HepG2 (cell line): ENCODE measurements around the gene PTCRA. TPM values are rescaled to one million over a fixed set of nuclear protein-coding genes. Genes with fewer than 3 reads are reported as not detected.

Experiments
- CERS6 ChIP-seq: sonication (generic); formaldehyde crosslinking; IDR thresholded peaks from 2 replicates; pipeline ENCODE4 v1.5.0; 2020; ENCODE audit warnings: missing genetic modification reagents
- NKX3-1 ChIP-seq: sonication (generic); formaldehyde crosslinking; IDR thresholded peaks from 2 replicates; pipeline ENCODE4 v1.5.0; 2020; ENCODE audit warnings: missing genetic modification reagents
- NR3C1 ChIP-seq: sonication (generic); formaldehyde crosslinking; IDR thresholded peaks from 2 replicates; pipeline ENCODE4 v1.4.0; 2020; ENCODE audit warnings: missing genetic modification reagents
- RAD51 ChIP-seq: fragments of 450-650 bp; IDR thresholded peaks from 2 replicates; pipeline ENCODE4 v1.6.1; 2016; ENCODE audit warnings: borderline replicate concordance
- SOX13 ChIP-seq, 3 experiments: fragments of 450-650 bp in 1 of 3; sonication (generic) in 1 of 3; formaldehyde crosslinking in 1 of 3; IDR thresholded peaks in 2 of 3; conservative IDR thresholded peaks in 1 of 3; 2 replicates each; pipeline versions ENCODE4 v1.5.0 to v1.6.1; 2016 to 2020; ENCODE audit warnings: antibody characterized with exemption in 1 of 3, mild to moderate bottlenecking in 1 of 3, missing compliant biosample characterization in 1 of 3, missing genetic modification reagents in 1 of 3, moderate library complexity in 1 of 3
- ZBTB37 ChIP-seq: sonication (generic); formaldehyde crosslinking; IDR thresholded peaks from 2 replicates; pipeline ENCODE4 v1.4.0; 2020; ENCODE audit warnings: mild to moderate bottlenecking, missing genetic modification reagents
- ZMYM4 ChIP-seq: sonication (generic); formaldehyde crosslinking; IDR thresholded peaks from 2 replicates; pipeline ENCODE4 v1.8.1; 2023; ENCODE audit warnings: mild to moderate bottlenecking, missing genetic modification reagents
- ZNF235 ChIP-seq: sonication (generic); formaldehyde crosslinking; IDR thresholded peaks from 2 replicates; pipeline ENCODE4 v1.8.1; 2023; ENCODE audit warnings: mild to moderate bottlenecking, missing genetic modification reagents, borderline replicate concordance
- ZNF3 ChIP-seq: IDR thresholded peaks from 2 replicates; pipeline ENCODE4 v1.7.0; 2017; ENCODE audit warnings: inconsistent platforms
- ZNF34 ChIP-seq: sonication (generic); formaldehyde crosslinking; IDR thresholded peaks from 2 replicates; pipeline ENCODE4 v1.4.0; 2020; ENCODE audit warnings: mild to moderate bottlenecking, missing genetic modification reagents, borderline replicate concordance
- ZNF556 ChIP-seq: sonication (generic); formaldehyde crosslinking; IDR thresholded peaks from 2 replicates; pipeline ENCODE4 v1.4.0; 2020; ENCODE audit warnings: mild to moderate bottlenecking, missing genetic modification reagents, borderline replicate concordance
- ZNF589 ChIP-seq: sonication (generic); formaldehyde crosslinking; conservative IDR thresholded peaks from 2 replicates; pipeline ENCODE4 v1.8.0; 2022; ENCODE audit warnings: mild to moderate bottlenecking, moderate library complexity, missing genetic modification reagents
- polyA plus RNA-seq, 8 experiments: library from polyadenylated mRNA; depleted of rRNA in 3 of 8; stranded (reverse) in 7 of 8; unstranded in 1 of 8; fragments of >200 nt; fragmentation: Illumina TruSeq in 4 of 8; extraction: Trizol in 4 of 8; gene quantifications; 2 replicates each; pipeline versions ENCODE4 v1.2.1 to v1.2.3, GENCODE V29; 2011 to 2016; ENCODE audit warnings: low read depth in 4 of 8, missing spikeins in 1 of 8, mixed read lengths in 1 of 8; ENCODE audit not compliant: insufficient read depth in 1 of 8
- total RNA-seq, 5 experiments: library from RNA; depleted of rRNA; stranded (reverse); fragments of >200 nt; fragmentation: Illumina TruSeq; extraction: Trizol; gene quantifications; 2 replicates each; pipeline ENCODE4 v1.2.3, GENCODE V29; 2016; ENCODE audit warnings: low read depth in 1 of 5
- TF ChIP-seq, protein P1 (sequence below): sonication (generic); formaldehyde crosslinking; IDR thresholded peaks from 2 replicates; pipeline ENCODE4 v1.8.0; 2023; ENCODE audit warnings: mild to moderate bottlenecking, missing genetic modification reagents
- TF ChIP-seq, protein P2 (sequence below): sonication (generic); formaldehyde crosslinking; IDR thresholded peaks from 2 replicates; pipeline ENCODE4 v1.4.0; 2020; ENCODE audit warnings: mild to moderate bottlenecking, missing genetic modification reagents
- TF ChIP-seq, protein P3 (sequence below), 2 experiments: sonication (generic) in 1 of 2; formaldehyde crosslinking in 1 of 2; IDR thresholded peaks; 2 replicates each; pipeline versions ENCODE4 v1.4.0 to v1.6.1; 2016 to 2020; ENCODE audit warnings: borderline replicate concordance in 1 of 2, low read depth in 1 of 2, mild to moderate bottlenecking in 1 of 2, missing genetic modification reagents in 1 of 2

The PTCRA gene
- total and polyA plus RNA-seq, 2 of the 13 experiments (the other 11 are each of a cell fraction or from before 2014, with no cell fraction given), result not detected

- TF ChIP-seq, protein P1, sequence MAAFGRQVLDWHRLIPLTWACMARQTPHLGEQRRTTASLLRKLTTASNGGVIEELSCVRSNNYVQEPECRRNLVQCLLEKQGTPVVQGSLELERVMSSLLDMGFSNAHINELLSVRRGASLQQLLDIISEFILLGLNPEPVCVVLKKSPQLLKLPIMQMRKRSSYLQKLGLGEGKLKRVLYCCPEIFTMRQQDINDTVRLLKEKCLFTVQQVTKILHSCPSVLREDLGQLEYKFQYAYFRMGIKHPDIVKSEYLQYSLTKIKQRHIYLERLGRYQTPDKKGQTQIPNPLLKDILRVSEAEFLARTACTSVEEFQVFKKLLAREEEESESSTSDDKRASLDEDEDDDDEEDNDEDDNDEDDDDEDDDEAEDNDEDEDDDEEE, result no peak
- TF ChIP-seq NR3C1 (CRISPR knock-in tag) (no peak), ZNF589 (CRISPR knock-in tag) (no peak; the same call in 1 of the 2 replicates), NKX3-1 (CRISPR knock-in tag) (peak; percentile 47; the same call in 1 of the 2 replicates), ZBTB37 (no peak), ZNF556 (CRISPR knock-in tag) (peak; percentile 84; the same call in 1 of the 2 replicates), CERS6 (peak; percentile 13; the same call in 1 of the 2 replicates), ZNF3 (CRISPR knock-in tag) (no peak), SOX13 (IDR thresholded peaks at IDR 0.05) (no peak), SOX13 (CRISPR knock-in tag; conservative IDR thresholded peaks at IDR 0.05 in 1 of 2, IDR thresholded peaks at IDR 0.05 in 1 of 2) (no peak; a peak in 1 of 4 replicates), RAD51 (no peak), ZMYM4 (CRISPR knock-in tag) (peak; percentile 56; the same call in 1 of the 2 replicates), ZNF34 (CRISPR knock-in tag) (peak; percentile 27; the same call in 1 of the 2 replicates), ZNF235 (CRISPR knock-in tag) (no peak; the same call in 1 of the 2 replicates)
- TF ChIP-seq, protein P2, sequence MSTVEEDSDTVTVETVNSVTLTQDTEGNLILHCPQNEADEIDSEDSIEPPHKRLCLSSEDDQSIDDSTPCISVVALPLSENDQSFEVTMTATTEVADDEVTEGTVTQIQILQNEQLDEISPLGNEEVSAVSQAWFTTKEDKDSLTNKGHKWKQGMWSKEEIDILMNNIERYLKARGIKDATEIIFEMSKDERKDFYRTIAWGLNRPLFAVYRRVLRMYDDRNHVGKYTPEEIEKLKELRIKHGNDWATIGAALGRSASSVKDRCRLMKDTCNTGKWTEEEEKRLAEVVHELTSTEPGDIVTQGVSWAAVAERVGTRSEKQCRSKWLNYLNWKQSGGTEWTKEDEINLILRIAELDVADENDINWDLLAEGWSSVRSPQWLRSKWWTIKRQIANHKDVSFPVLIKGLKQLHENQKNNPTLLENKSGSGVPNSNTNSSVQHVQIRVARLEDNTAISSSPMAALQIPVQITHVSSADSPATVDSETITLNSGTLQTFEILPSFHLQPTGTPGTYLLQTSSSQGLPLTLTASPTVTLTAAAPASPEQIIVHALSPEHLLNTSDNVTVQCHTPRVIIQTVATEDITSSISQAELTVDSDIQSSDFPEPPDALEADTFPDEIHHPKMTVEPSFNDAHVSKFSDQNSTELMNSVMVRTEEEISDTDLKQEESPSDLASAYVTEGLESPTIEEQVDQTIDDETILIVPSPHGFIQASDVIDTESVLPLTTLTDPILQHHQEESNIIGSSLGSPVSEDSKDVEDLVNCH (CRISPR knock-in tag), result no peak
- TF ChIP-seq, protein P3, sequence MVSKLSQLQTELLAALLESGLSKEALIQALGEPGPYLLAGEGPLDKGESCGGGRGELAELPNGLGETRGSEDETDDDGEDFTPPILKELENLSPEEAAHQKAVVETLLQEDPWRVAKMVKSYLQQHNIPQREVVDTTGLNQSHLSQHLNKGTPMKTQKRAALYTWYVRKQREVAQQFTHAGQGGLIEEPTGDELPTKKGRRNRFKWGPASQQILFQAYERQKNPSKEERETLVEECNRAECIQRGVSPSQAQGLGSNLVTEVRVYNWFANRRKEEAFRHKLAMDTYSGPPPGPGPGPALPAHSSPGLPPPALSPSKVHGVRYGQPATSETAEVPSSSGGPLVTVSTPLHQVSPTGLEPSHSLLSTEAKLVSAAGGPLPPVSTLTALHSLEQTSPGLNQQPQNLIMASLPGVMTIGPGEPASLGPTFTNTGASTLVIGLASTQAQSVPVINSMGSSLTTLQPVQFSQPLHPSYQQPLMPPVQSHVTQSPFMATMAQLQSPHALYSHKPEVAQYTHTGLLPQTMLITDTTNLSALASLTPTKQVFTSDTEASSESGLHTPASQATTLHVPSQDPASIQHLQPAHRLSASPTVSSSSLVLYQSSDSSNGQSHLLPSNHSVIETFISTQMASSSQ (IDR thresholded peaks at IDR 0.05; ENCODE audit: low read depth), result no peak
- TF ChIP-seq, protein P3 (CRISPR knock-in tag; IDR thresholded peaks at IDR 0.05; ENCODE audit: borderline replicate concordance), result no peak; the same call in 1 of the 2 replicates
These were observed 44.6 kb downstream of the PTCRA start, which contains the start of gene GNMT (continued) for GRCh38 chr6:42960243-42961019.
